Measurements from ENCODE around the gene HES5. TPM values are rescaled to one million over a fixed set of nuclear protein-coding genes. Genes with fewer than 3 reads are reported as not detected.

Gene HES5
- total and polyA plus RNA-seq, 2 experiments from 2014 or later = 0.16 to 0.21 TPM

- no peak for DNase-seq (ENCODE audit: low spot score)
- H3K79me2 ChIP-seq (replicated peaks; ENCODE audit: insufficient read depth) = peaks cover 7% of the 10 kb centered on the region
- H2AFZ ChIP-seq = no peak overlapping the region
- H3K9me3 Mint-ChIP-seq = no peaks in the 10 kb centered on the region
- H3K9me2 ChIP-seq (ENCODE audit: insufficient read depth) = no peaks in the 10 kb centered on the region
- H3K4me3 ChIP-seq = no peak overlapping the region
- H3F3A ChIP-seq (replicated peaks; ENCODE audit: low read depth) = no peaks in the 10 kb centered on the region
- H3K4me3 Mint-ChIP-seq = no peak overlapping the region
- no peaks in the 10 kb centered on the region for H3K4me1 Mint-ChIP-seq
- H3K36me3 ChIP-seq (ENCODE audit: insufficient read depth) = peaks cover 5% of the 10 kb centered on the region; the same call in 1 of the 2 replicates
- peaks cover 8% of the 10 kb centered on the region for H4K20me1 ChIP-seq (replicated peaks; ENCODE audit: insufficient read depth)
- H3K27ac ChIP-seq (ENCODE audit: low read depth) = no peak overlapping the region
- H3K36me3 Mint-ChIP-seq (ENCODE audit: low read depth) = peaks cover 31% of the 10 kb centered on the region
- H3K27me3 ChIP-seq (ENCODE audit: insufficient read depth) = no peaks in the 10 kb centered on the region
- no peak for ATAC-seq
- TF ChIP-seq POLR2AphosphoS5 (IDR thresholded peaks at IDR 0.05; ENCODE audit: low read depth) (no peak), NANOG (IDR thresholded peaks at IDR 0.05; ENCODE audit: borderline replicate concordance) (no peak), JUNB (IDR thresholded peaks at IDR 0.05; ENCODE audit: unreplicated experiment) (no peak), STAT1 (IDR thresholded peaks at IDR 0.05; ENCODE audit: unreplicated experiment) (no peak), ZNF114 (CRISPR knock-in tag; IDR thresholded peaks at IDR 0.05) (no peak), CREB1 (CRISPR knock-in tag; IDR thresholded peaks at IDR 0.05; ENCODE audit: low read depth) (no peak), ZNF462 (CRISPR knock-in tag; IDR thresholded peaks at IDR 0.05) (no peak), ZNF331 (CRISPR knock-in tag; IDR thresholded peaks at IDR 0.05; ENCODE audit: low read depth) (no peak), EZH2phosphoT487 (IDR thresholded peaks at IDR 0.05; ENCODE audit: unreplicated experiment) (no peak)
- peaks cover 1% of the 10 kb centered on the region for H3K27me3 Mint-ChIP-seq (ENCODE audit: insufficient read depth, low read depth, poor library complexity)
- no peak overlapping the region for H3K4me2 ChIP-seq
- no peaks in the 10 kb centered on the region for H3K4me1 ChIP-seq (ENCODE audit: insufficient read depth)
- no peak overlapping the region for H3K27ac Mint-ChIP-seq
Measured at GRCh38 chr1:2516946-2517345, 13.1 kb downstream of the HES5 start.
